Heart left ventricle (tissue), 13 donors: ENCODE data around the gene C1orf105.
"Not testable (repeated sequence)": the region's sequence is repeated elsewhere in the genome, so short reads cannot be mapped to it uniquely, and the experiment has no call there.

Experiments
- POLR2A ChIP-seq, 2 donors: fragments of 450-650 bp; IDR thresholded peaks; one replicate each; pipeline ENCODE4 v1.6.1; 2017; ENCODE audit warnings: antibody characterized with exemption in 2 of 2, mild to moderate bottlenecking in 2 of 2, moderate library complexity in 2 of 2
- TF ChIP-seq, protein P1 (sequence below), 12 donors: fragments of 200-600 bp; sonication (generic) in 4 of 12; IDR thresholded peaks; one replicate each; pipeline versions ENCODE4 v1.5.0 to v1.8.0; 2018 to 2022; ENCODE audit warnings: antibody characterized with exemption in 12 of 12, mild to moderate bottlenecking in 5 of 12
- donor health status: ischemic (EF 13 %, LVEDD 7.1; RV severe dilation, severe dysfunction).
- donor health status: DM: no; HTN: yes; CAD: no.
- donor health status: DM: no; HTN: no; CAD: no.
- donor health status: ischemic (EF 25% LVEDD 6.9; RV normal size, moderate dysfunction).
- donor health status: ischemic (EF 25% LVEDD 5.7; RV mildly dilated, moderate dysfunction).
- donor health status: ischemic (EF 35%, LVEDD 5.7; RV mildly dilated, moderate dysfunction).
- donor health status: nonischemic (EF 11% LVEDD 7.7; RV severe dilation, severe dysfunction).
- donor health status: DM: yes; HTN: yes; CAD: no.
- donor health status: PGD.
- donor health status: ischemic (EF 29% LVEDD 5.4; RV normal size, mild dysfunction).
- donor health status: nonischemic (EF 23%, LVEDD 6.1; RV moderate dilation, normal function).

DNA sequence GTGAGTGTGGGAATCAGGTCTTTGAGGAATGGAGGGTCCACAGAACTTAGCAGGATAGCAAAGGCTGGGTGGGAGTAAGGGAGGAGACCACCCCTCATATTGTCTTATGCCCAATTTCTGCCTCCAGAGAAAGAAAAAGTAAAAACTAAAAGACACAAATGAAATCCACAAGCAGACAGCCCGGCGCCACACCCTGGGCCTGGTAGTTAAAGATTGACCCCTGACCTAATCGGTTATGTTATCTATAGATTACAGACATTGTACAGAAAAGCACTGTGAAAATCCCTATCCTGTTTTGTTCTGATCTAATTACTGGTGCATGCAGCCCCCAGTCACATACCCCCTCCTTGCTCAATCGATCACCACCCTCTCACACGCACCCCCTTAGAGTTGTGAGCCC is 75.6 kb downstream of the C1orf105 start:
- TF ChIP-seq, protein P1, sequence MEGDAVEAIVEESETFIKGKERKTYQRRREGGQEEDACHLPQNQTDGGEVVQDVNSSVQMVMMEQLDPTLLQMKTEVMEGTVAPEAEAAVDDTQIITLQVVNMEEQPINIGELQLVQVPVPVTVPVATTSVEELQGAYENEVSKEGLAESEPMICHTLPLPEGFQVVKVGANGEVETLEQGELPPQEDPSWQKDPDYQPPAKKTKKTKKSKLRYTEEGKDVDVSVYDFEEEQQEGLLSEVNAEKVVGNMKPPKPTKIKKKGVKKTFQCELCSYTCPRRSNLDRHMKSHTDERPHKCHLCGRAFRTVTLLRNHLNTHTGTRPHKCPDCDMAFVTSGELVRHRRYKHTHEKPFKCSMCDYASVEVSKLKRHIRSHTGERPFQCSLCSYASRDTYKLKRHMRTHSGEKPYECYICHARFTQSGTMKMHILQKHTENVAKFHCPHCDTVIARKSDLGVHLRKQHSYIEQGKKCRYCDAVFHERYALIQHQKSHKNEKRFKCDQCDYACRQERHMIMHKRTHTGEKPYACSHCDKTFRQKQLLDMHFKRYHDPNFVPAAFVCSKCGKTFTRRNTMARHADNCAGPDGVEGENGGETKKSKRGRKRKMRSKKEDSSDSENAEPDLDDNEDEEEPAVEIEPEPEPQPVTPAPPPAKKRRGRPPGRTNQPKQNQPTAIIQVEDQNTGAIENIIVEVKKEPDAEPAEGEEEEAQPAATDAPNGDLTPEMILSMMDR (IDR thresholded peaks at IDR 0.05) = not testable (repeated sequence)
- TF ChIP-seq POLR2A (IDR thresholded peaks at IDR 0.05) = not testable (repeated sequence)
